B cell (primary cell): ENCODE data around the gene BRI3BP.

Source experiments
- CTCF ChIP-seq: fragments of 200-600 bp; IDR thresholded peaks from one replicate; pipeline ENCODE4 v1.8.0; 2022; ENCODE audit warnings: antibody characterized with exemption, mild to moderate bottlenecking
- EZH2 ChIP-seq: IDR thresholded peaks from 2 replicates; pipeline ENCODE4 v1.6.1; 2012; ENCODE audit warnings: borderline replicate concordance, low read depth, mild to moderate bottlenecking, moderate library complexity, low read length; ENCODE audit not compliant: insufficient read depth, poor library complexity, severe bottlenecking

- TF ChIP-seq CTCF, result no peak
- no peak for TF ChIP-seq EZH2
Measured at GRCh38 chr12:124964251-124964650, 29.2 kb upstream of the BRI3BP start.
